Tibial nerve (tissue), 4 donors: Measurements from ENCODE around the gene F11R.

ENCODE experiments used
- EP300 ChIP-seq, 2 donors: sonication (generic); formaldehyde crosslinking; IDR thresholded peaks; one replicate each; pipeline ENCODE4 v1.6.1; 2017; ENCODE audit warnings: antibody characterized with exemption in 2 of 2, mild to moderate bottlenecking in 1 of 2
- POLR2A ChIP-seq, 2 donors: fragments of 450-650 bp; IDR thresholded peaks; one replicate each; pipeline ENCODE4 v1.6.1; 2017; ENCODE audit warnings: antibody characterized with exemption in 2 of 2, mild to moderate bottlenecking in 2 of 2, moderate library complexity in 2 of 2
- TF ChIP-seq, protein P1 (sequence below), 5 experiments: fragments of 200-600 bp in 3 of 5; fragments of 450-650 bp in 2 of 5; sonication (generic) in 3 of 5; IDR thresholded peaks; one replicate each; pipeline ENCODE4 v1.5.1; 2016 to 2019; ENCODE audit warnings: antibody characterized with exemption in 5 of 5, mild to moderate bottlenecking in 3 of 5, moderate library complexity in 2 of 5

DNA sequence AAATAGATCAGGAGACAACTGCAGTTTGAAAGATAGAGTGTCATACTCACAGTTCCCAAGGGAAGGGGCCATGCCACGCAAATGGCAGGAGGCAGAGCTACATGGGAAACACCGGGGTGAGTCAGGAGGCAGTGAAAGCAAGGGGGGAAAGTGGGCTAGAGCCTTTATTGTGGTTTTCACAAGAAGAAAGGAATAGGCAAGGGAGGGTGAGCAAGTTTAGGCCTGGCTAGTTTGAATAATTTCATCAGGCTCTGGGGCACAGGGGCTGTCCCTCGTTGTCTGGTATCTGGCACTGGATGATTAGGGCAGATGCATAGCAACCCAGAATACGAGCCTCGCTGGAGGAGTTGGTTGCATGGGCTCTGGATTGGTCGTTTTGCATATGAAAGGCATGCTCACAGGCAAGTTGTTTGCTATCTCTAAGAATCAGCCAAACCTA is 49.3 kb downstream of the F11R start:
- TF ChIP-seq, protein P1, sequence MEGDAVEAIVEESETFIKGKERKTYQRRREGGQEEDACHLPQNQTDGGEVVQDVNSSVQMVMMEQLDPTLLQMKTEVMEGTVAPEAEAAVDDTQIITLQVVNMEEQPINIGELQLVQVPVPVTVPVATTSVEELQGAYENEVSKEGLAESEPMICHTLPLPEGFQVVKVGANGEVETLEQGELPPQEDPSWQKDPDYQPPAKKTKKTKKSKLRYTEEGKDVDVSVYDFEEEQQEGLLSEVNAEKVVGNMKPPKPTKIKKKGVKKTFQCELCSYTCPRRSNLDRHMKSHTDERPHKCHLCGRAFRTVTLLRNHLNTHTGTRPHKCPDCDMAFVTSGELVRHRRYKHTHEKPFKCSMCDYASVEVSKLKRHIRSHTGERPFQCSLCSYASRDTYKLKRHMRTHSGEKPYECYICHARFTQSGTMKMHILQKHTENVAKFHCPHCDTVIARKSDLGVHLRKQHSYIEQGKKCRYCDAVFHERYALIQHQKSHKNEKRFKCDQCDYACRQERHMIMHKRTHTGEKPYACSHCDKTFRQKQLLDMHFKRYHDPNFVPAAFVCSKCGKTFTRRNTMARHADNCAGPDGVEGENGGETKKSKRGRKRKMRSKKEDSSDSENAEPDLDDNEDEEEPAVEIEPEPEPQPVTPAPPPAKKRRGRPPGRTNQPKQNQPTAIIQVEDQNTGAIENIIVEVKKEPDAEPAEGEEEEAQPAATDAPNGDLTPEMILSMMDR (IDR thresholded peaks at IDR 0.05): no peak
- TF ChIP-seq POLR2A (IDR thresholded peaks at IDR 0.05) (no peak), EP300 (IDR thresholded peaks at IDR 0.05) (no peak)
